HEK293 (cell line): ENCODE data around the gene TCN1.

Source experiments
- CTCF ChIP-seq: fragments of 450-650 bp; formaldehyde crosslinking; IDR thresholded peaks from 2 replicates; pipeline ENCODE4 v1.5.1; 2016; ENCODE audit warnings: missing biosample characterization, missing genetic modification characterization
- FEZF1 ChIP-seq: fragments of 450-650 bp; formaldehyde crosslinking; IDR thresholded peaks from 2 replicates; pipeline ENCODE4 v1.5.1; 2016; ENCODE audit warnings: missing biosample characterization, missing genetic modification characterization
- REST ChIP-seq: fragments of 450-650 bp; formaldehyde crosslinking; IDR thresholded peaks from 2 replicates; pipeline ENCODE4 v1.5.1; 2016; ENCODE audit warnings: missing biosample characterization, missing genetic modification characterization
- TCF7L2 ChIP-seq: IDR thresholded peaks from 2 replicates; pipeline ENCODE4 v1.6.1; 2011; ENCODE audit warnings: low read depth, mild to moderate bottlenecking, inconsistent platforms, low read length, moderate library complexity, borderline replicate concordance
- ZBTB17 ChIP-seq: fragments of 450-650 bp; formaldehyde crosslinking; IDR thresholded peaks from 2 replicates; pipeline ENCODE4 v1.5.1; 2016; ENCODE audit warnings: missing biosample characterization, missing genetic modification characterization
- ZNF121 ChIP-seq: fragments of 450-650 bp; formaldehyde crosslinking; IDR thresholded peaks from 2 replicates; pipeline ENCODE4 v1.5.1; 2016; ENCODE audit warnings: missing biosample characterization, missing genetic modification characterization
- ZNF174 ChIP-seq: fragments of 450-650 bp; formaldehyde crosslinking; IDR thresholded peaks from 2 replicates; pipeline ENCODE4 v1.5.0; 2017; ENCODE audit warnings: missing biosample characterization, mild to moderate bottlenecking, missing genetic modification characterization
- ZNF362 ChIP-seq: fragments of 450-650 bp; formaldehyde crosslinking; IDR thresholded peaks from 2 replicates; pipeline ENCODE4 v1.5.1; 2016; ENCODE audit warnings: missing biosample characterization, missing genetic modification characterization
- ZNF548 ChIP-seq: fragments of 450-650 bp; formaldehyde crosslinking; IDR thresholded peaks from 2 replicates; pipeline ENCODE4 v1.5.1; 2016; ENCODE audit warnings: missing biosample characterization, missing genetic modification characterization
- ZNF792 ChIP-seq: fragments of 450-650 bp; formaldehyde crosslinking; IDR thresholded peaks from 2 replicates; pipeline ENCODE4 v1.5.1; 2016; ENCODE audit warnings: missing biosample characterization, missing genetic modification characterization
- TF ChIP-seq, protein P1 (sequence below): fragments of 450-650 bp; formaldehyde crosslinking; IDR thresholded peaks from 2 replicates; pipeline ENCODE4 v1.5.1; 2016; ENCODE audit warnings: missing biosample characterization, missing genetic modification characterization

DNA sequence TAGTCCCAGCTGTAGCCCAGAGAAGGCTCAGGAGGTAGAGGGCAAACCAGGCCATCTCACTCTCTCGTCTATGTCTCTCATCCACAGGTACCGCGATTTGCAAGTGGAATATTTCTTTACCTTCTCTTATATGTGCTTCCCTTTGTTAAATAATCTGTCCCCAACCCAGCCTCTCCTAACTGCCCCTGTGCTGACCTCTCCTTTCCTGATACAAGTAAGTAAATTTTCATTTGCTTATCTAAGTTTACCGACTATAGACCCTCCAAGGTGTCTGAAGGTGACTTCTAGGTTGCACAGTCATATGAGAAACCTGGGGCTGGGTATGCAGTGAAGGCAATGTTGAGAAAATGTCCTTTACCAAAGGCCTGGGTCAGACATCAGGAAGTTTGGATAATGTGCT lies 20.9 kb downstream of the TCN1 start, which contains the start of gene CBLIF:
- TF ChIP-seq ZBTB17 (tag by site-specific recombination) (no peak), ZNF362 (no peak), ZNF792 (tag by site-specific recombination) (no peak), ZNF121 (no peak), TCF7L2 (no peak), CTCF (no peak), REST (tag by site-specific recombination) (no peak), ZNF548 (no peak), FEZF1 (tag by site-specific recombination) (no peak), ZNF174 (tag by site-specific recombination) (no peak)
- TF ChIP-seq, protein P1, sequence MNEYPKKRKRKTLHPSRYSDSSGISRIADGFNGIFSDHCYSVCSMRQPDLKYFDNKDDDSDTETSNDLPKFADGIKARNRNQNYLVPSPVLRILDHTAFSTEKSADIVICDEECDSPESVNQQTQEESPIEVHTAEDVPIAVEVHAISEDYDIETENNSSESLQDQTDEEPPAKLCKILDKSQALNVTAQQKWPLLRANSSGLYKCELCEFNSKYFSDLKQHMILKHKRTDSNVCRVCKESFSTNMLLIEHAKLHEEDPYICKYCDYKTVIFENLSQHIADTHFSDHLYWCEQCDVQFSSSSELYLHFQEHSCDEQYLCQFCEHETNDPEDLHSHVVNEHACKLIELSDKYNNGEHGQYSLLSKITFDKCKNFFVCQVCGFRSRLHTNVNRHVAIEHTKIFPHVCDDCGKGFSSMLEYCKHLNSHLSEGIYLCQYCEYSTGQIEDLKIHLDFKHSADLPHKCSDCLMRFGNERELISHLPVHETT = no peak
